Measurements from ENCODE around the gene CELA3B.
"Not testable (repeated sequence)": the region's sequence is repeated elsewhere in the genome, so short reads cannot be mapped to it uniquely, and the experiment has no call there.

- TF ChIP-seq CTCF, POLR2AphosphoS5 (IDR thresholded peaks at IDR 0.05): not testable (repeated sequence)
These were observed 15.4 kb downstream of the CELA3B start for GRCh38 chr1:21992186-21992585.

Data from prostate gland (tissue), 2 donors.